Activated T-helper 1 cell treated with anti-CD3 and anti-CD28 coated beads, Interleukin-2, amount 50 U/mL, for 16 hours (primary cell): ENCODE results near the gene HYOU1.
"Not testable (repeated sequence)": the region's sequence is repeated elsewhere in the genome, so short reads cannot be mapped to it uniquely, and the experiment has no call there.

Experiments used
- DNase-seq, 2 donors: peaks; one replicate each; pipeline ENCODE4 v3.0.0-alpha.2; 2020; ENCODE audit warnings: low read depth in 1 of 2, low spot score in 1 of 2

The HYOU1 gene

DNA sequence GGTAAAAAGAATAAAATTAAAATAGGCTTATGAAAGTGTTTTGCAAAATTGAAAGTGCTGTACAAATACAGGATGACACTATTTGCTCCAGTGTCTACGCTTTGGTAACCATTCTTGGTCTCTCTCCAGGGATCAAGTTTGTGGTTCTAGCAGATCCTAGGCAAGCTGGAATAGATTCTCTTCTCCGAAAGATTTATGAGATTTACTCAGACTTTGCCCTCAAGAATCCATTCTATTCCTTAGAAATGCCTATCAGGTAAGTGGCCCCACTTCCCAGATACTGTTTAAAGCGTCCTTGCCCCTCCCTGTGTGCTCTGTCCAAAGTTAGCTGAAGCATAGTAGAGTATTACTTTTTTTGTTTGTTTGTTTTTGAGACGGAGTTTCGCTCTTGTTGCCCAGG, 35.4 kb downstream of the HYOU1 start:
- DNase-seq, result no peak

DNA sequence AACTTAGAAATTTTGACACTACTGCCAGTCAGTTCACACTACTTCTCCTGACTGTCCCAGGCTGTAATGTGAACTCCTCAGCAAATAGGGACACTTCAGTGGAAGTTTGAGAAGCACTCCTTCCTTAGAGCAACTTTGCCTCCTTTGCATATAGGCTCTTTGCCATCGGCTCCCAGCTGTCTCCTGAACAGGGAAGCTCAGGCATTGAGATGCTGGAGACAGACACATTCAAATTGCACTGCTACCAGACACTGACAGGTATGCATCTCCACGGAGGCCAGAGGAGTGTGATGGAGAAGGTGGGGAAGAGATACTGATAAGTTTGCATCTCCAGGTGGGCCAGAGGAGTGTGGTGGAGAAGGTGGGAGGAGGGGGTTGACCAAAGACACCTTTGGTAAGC, 37.0 kb downstream of the HYOU1 start:
- no peak for DNase-seq

DNA sequence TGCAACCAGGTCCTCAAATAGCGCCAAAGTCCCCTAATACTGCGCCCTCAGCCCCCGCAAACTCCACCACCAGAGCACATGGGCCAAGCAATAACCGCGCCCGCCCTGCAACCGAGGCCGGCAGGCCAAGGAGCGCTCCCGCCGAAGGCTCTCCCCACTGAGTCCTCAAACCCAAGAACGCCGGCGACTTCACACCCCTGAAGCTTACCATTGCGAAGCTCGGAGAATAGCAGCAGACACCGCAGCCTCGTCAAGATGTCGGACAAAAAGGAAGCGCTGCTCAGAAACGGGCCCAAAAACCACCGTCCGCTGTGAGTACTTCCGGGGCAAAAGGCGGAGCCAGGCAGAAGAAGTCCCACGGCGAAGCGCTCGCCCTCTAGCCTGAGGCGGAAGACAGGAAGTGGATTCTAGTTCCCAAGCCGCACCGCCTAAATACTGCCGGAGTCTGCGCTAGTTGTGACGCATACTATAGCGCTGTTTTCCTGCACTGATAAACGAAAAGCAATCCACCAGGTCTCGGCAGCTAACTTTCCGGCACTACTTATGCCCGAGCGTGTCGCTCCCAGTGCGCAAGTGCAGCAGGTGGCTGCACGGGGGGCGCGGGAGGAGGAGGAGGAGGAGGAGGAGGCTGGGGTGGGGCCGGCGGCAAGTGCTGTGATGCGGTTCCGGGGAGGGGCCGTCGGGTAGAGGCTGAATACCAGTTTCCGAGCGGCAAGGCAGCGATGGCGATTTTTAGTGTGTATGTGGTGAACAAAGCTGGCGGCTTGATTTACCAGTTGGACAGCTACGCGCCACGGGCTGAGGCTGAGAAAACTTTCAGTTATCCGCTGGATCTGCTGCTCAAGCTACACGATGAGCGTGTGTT, 38.7 kb downstream of the HYOU1 start, which contains the start of the genes RPS25 and TRAPPC4:
Gene RPS25, minus strand, starts transcription at position 270 of the 865 bp plus-strand sequence. Its CDS starts 59 bp downstream, at position 211.
Gene TRAPPC4, plus strand, starts transcription at position 693 of the 865 bp plus-strand sequence. Its CDS starts 30 bp downstream, at position 723.
- peak; percentile 90 to 91 for DNase-seq

DNA sequence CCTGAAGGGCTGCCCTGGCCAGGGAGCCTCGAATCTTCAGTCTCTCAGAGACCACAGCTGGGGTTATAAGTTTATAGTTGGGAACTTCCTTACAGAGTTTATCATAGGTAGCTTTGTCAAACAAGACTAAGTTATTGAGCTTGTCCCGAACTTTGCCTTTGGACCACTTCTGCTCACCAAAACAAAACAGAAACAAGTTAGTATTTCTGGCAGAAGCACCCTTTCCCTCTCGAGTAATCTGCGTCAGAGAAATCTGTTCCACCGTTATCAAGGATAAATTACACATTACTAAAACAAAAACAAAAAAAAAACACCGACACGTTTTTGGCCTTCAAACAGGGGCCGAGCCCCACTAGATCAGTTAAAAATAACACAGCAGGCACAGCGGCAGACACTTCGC, 39.6 kb downstream of the HYOU1 start:
- not testable (repeated sequence) for DNase-seq

DNA sequence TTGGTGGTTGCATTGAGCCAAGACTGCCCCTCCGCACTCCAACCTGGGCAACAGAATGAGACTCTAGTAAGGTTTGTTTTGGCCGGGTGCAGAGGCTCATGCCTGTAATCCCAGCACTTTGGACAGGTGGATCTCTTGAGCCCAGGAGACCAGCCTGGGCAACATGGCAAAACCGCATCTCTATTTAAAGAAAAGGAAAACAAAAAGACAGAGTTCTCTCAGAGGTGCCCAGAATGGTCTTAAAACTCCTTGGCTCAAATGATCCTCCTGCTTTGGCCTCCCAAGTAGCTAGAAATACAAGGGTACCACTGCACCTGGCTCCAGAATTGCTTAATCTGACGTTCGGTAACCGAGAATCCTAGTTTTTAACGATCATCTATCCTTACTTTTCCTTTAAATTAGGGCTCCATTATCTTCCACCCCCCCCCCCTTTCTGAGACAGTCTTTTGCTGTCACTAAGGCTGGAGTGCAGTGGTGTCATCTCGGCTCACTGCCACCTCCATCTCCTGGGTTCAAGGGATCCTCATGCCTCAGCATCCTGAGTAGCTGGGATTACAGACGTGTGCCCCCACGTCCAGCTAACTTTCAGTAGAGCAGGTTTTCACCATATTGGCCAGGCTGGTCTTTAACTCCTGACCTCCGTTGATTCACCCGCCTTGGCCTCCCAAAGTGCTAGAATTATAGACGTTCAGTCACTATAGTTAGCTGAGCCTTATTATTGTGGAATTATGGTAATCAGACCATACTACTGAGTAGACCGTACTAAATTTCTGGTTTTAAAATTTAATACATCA, 40.6 kb downstream of the HYOU1 start:
- DNase-seq, result no peak

DNA sequence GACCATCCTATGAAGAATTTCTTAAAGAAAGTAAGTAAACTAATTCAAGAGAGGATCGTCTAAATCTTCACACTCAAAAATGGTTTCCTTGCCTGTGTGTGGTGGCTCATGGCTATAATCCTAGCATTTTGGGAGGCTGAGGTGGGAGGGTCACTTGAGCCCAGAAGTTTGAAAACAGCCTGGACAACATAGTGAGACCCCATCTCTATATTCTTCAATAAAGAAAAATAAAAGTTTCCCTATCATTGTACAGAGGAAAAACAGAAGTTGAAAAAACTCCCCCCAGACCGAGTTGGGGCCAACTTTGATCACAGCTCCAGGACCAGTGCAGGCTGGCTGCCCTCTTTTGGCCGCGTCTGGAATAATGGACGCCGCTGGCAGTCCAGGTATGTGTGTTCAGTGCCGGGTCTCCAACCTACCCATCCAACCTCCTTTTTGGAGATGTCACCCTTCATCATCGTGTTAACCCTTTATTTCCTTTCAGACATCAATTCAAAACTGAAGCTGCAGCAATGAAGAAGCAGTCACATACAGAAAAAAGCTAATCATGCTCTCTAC, 41.9 kb downstream of the HYOU1 start:
- DNase-seq, result no peak

DNA sequence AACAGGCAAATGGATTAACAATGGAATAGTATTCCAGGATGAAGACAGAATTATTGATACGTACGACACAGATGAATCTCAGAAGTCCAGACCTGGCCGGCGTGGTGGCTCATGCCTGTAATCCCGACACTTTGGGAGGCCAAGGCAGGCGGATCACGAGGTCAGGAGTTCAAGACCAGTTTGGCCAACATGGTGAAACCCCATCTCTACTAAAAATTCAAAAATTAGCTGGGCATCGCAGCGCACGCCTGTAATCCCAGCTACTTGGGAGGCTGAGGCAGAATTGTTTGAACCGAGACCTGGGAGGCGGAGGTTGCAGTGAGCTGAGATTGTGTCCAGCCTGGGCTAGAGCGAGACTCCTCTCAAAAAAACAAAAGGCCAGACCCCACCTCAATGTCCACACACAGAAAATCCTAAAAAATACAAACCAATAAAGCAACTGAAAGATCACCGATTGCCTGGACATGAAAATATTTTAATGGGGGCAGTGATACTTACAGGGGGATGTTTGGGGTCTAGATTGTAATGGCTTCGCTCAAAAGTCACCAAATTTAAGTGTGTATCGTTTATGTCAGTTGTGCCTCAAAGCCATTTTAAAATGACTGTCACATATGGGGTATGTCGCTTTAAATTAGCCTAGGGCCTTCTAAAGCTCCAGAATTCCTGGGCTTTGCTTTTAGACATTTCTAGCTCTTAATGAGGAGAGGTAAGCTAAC, 42.6 kb downstream of the HYOU1 start:
- no peak for DNase-seq

DNA sequence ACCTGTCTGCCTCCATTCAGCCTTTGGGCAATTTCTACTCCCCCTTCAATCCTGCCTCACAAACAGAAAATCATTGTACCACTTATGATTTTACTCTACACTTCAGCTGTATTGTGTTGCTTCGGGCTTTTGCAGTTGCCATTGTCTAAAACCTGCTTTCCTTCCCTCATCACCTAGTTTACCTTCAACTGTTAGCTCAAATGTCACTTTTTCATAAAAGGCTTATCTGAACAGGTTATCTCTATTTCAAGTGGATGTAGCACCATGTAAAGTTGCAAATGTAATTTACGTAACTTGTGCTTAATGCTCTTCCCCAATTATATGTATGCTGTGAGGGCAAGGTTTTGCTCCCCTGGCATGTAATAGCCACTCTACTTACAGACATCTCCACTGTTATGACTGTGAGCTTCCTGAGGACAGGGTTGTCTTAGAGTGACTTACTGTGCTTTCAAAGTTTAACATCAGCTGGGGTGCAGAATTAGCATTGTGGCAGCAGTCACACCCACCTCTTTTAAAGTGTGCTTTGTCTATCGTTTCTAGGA, 44.3 kb downstream of the HYOU1 start:
- no peak for DNase-seq

DNA sequence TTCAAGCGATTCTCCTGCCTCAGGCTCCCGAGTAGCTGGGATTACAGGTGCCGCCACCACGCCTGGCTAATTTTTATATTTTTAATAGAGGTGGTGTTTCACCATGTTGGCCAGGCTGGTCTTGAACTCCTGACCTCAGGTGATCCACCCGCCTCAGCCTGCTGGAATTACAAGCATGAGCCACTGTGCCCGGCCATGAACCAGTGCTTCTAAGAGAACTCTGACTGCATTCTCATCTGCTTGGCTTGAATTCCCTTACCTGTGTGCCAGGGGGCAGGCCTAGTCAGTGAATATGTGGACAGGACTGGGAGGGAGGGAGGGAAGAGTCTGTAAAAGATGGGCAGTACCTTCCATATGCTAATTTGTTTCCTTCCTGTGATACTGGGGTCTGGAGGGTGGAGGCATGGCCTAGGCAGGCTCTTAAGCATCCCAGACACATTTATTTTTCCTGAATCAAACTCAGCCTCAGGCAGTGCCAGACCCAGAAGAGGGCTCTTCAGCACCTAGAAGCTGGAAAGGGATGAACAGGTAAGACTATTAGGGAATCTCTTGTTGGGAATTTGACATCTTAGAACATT, 45.4 kb downstream of the HYOU1 start:
- no peak for DNase-seq

DNA sequence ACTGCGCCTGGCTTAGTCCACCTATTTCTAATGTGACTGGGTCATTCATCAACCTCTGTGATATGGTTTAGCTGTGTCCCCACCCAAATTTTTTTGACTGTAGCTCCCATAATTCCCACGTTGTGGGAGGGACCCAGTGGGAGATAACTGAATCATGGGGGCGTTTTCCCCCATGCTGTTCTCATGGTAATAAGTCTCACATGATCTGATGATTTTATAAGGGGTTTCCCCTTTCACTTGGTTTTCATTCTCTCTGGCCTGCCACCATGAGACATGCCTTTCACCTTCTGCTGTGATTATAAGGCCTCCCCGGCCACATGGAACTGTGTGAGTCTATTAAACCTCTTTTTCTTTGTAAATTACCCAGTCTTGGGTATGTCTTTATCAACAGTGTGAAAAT, 50.3 kb downstream of the HYOU1 start:
- no peak for DNase-seq

DNA sequence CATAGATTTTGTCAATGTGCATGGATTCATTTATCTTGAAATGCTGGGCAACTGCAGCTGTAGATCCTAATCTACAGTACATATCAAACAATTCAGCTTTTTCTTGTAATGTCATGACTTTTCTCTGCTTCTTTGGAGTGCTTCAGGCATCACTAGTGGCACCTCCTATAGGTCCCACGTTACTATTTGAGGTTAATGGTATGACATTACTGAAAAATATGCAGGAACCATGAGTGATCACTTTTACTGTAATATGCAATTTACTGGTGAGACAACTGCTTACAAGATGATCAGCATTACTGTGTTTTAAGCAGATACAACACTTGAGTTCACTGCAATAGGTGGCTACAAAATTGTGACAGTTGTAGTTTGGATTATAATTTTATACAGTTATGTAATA, 56.1 kb downstream of the HYOU1 start:
- DNase-seq, result no peak

DNA sequence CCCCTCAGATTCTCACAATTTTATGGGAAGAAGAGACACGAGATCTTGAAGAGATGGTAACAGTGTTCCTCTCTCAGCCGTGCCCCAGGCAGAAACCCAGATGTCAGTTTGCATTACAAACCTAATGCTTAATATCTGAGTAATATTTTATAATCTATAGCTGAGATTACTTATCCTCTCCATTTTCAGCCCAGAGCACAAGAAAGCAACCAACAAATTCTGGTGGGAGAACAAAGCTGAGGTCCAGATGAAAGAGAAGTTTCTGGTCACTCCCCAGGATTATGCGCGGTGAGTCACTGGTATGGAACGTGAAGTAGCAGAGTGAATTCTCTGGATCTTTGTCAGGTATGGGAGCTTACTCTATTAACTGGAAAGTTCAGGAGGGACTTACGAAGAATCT, 58.2 kb downstream of the HYOU1 start:
- no peak for DNase-seq

DNA sequence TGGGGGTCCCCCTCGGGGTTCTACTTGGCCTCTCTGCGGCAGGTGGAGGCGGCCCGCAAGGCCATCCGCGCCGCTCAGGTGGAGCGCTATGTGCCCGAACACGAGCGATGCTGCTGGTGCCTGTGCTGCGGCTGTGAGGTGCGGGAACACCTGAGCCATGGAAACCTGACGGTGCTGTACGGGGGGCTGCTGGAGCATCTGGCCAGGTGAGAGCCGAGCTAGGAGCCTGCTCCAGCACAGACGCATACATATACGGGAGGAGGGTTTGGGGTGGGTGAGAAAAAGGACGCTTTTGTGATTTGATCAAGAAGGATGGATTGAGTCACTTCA, 58.7 kb downstream of the HYOU1 start:
- no peak for DNase-seq

DNA sequence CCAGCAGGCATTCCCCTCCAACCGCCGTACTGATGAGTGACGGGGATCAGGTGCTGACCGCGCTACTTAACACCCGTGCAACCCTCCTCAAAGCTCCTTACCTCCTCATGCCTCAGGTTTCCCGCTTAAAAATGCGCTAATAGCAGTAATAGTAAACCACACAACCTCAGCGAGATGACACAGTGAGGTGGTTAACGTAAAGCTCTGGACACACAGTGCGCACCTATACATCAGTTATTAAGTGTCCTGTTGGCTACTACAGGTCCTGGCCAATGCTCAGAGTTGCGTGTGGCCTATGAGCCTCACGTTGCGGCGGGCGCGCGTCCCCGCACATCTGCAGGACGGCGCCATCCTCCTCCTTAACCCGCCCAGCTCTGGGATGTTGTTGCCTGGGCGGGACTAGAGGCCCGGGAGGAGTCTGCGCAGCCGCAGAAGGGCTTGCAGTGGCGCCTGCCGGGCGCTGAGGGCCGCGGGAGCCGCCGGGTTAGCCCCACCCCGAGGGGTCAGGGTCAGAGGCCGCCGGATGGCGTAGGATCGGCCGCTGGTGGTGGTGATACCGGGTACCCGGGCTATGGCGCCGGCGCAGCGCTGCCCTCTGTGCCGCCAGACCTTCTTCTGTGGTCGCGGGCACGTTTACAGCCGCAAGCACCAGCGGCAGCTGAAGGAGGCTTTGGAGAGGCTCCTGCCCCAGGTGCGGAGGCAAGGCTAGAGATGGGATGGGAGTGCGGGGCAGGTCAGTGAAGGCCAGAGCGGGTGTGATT, 59.2 kb downstream of the HYOU1 start, which contains the start of gene CENATAC:
Gene CENATAC, plus strand, starts transcription at position 512 of the 761 bp plus-strand sequence. Its CDS starts 60 bp downstream, at position 572.
- peak; percentile 92 to 95 for DNase-seq

DNA sequence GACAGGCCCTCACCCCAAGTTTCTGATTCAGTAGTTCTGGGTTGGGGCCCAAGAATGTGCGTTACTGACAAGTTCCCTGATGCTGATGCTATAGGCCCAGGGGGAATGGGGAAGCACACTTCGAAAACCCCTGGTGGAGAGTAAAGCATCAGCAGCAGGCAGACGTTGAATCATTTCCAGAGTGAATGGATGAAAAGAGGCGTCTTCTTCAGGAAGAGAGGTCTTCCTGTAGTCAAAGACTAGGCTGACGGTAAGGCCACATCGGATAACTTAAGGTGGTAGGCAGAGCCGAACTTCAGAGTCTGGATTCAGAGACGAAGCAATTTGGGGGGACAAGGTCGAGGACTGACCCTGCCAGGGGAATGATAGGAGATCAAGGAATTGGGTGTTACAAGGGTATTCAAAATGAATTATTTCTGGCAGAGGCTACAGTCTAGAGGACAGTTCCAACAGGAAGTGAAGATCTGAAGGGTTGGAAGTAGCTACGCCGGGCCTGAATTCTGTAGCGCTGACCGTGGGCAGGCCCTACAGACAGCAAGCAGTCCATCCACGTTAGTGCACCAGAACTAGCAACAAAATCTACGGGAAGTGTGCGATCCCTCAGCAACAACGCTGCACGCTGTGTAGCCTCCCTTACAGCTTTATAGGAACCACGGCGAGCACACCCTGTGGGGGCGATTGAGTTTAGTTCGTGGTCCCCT, 59.9 kb downstream of the HYOU1 start:
- DNase-seq, result peak in 1 of 2 donors; percentile 19
